HG03460 (cell line): ENCODE results near the gene NME4.

Experiments used
- ATAC-seq: cut with Tn5 transposase; IDR thresholded peaks from one replicate; pipeline ENCODE4 v1.9.1; 2021; ENCODE audit not compliant: unreplicated experiment

Gene NME4

GRCh38 chr16:425082-425718 is 28.2 kb downstream of the NME4 start, which contains the start of gene RAB11FIP3:
RAB11FIP3 (plus strand) TSS chr16:425649; CDS start chr16:426007, 358 bp downstream.
- peak; percentile 77 for ATAC-seq

DNA sequence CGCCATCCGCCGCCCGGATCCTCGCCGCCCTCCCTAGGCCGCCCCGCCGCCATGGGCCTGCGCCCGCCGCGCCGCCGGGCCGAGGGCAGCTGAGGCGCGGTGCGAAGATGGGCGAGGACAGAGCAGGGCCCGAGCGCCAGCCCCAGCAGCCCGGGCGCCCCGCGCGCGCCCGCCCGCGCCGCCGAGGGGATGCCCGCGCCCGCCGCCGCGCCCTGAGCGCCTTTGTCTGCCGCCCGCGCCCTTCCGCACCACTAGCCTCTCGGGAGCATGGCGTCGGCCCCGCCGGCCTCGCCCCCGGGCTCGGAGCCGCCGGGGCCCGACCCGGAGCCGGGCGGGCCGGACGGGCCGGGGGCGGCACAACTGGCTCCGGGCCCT is 28.7 kb downstream of the NME4 start:
- ATAC-seq: peak; percentile 31

DNA sequence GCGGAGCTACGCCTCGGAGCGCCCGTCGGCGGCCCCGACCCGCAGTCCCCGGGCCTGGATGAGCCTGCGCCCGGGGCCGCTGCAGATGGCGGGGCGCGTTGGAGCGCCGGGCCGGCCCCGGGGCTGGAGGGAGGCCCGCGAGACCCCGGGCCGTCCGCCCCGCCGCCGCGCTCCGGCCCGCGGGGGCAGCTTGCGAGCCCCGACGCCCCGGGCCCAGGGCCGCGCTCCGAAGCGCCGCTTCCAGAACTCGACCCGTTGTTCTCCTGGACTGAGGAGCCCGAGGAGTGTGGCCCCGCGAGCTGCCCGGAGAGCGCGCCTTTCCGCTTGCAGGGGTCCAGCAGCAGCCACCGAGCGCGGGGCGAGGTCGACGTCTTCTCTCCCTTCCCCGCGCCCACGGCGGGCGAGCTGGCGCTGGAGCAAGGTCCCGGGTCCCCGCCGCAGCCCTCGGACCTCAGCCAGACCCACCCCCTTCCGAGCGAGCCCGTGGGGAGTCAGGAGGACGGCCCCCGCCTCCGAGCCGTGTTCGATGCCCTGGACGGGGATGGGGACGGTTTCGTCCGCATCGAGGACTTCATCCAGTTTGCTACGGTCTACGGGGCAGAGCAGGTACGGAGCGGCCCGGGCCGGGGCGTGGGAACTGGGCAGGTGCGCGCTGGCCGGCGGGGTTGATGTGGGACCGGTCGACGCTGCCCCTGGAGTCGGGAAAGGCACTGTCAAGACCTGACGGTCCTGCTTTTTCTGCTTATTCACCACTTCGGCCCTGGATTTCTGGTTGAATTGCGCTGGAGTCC is 29.3 kb downstream of the NME4 start:
- ATAC-seq: no peak

GRCh38 chr16:426906-427249 is 29.9 kb downstream of the NME4 start:
- ATAC-seq: no peak

GRCh38 chr16:427250-427649 is 30.3 kb downstream of the NME4 start:
- no peak for ATAC-seq

GRCh38 chr16:430904-431303 is 33.9 kb downstream of the NME4 start:
- ATAC-seq: no peak

DNA sequence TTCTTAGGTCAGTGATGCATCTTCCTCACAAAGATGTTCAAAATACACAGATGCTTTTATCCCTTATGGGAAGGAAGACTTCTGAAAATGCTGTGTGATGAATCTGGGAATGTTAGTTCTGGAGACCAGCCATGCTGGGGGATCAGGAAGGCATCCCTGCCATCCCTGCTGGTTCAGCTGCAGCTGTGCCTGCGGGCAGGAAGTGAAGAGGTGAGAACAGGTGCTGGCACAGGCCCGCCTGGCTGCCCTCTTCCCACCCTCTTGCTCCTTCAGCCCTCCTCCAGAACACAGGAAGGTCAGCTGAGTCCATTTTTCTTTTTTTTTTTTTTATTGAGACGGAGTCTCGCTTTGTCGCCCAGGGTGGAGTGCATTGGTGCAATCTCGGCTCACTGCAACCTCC is 43.6 kb downstream of the NME4 start:
- no peak for ATAC-seq

DNA sequence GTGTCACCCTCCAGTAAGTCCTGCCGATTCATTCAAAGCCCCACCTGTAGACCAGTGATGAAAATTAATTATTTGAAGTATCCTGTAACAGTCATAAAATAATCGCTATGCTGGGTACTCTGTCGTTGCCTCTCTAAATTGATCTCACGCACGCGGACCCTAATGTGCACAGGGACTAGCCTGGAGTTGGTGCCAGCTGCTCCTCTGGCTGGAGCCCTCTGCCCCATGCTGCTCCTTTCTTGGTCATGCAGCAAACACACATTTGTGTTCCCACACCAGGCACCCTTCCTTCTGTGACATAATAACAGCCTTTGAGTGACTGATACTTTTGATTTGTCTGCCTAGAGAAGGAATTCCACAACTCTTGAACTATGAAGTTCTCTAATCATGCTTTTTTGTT is 44.4 kb downstream of the NME4 start:
- ATAC-seq: no peak

DNA sequence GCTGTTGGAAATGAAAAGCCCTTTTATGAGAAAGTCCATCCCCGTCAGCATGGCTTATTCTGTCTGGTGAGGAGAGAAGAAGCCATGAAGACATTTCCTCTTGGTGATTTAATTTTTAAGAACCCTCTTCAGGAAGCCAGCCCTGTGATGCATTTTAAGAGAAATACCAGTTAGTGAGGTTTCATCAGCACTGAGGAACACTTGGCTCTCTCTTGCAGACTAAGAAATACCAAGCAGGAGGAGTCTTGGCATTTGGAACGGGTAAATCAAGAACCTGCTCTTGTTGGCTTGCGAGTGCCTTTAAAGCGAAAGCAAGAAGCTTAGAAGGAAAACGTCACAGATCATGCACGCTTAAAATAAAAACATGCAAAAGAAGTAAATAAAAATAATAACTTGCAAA is 46.0 kb downstream of the NME4 start:
- ATAC-seq: no peak

- ATAC-seq: no peak
These were observed 47.0 kb downstream of the NME4 start for GRCh38 chr16:444027-444426.

GRCh38 chr16:445566-445965 is 48.6 kb downstream of the NME4 start:
- no peak for ATAC-seq
